ENCODE measurements around the gene PLLP. TPM values are rescaled to one million over a fixed set of nuclear protein-coding genes. Genes with fewer than 3 reads are reported as not detected.

The PLLP gene
- total RNA-seq, 1 experiment from 2014 or later = 2.8 TPM

- BruUV-seq (replicated peaks) = no TSS peak
- peak overlapping the region; percentile 73 for H3K4me2 ChIP-seq
- POLR2A ChIA-PET (ENCODE audit: unreplicated experiment) = interaction anchor here (0.6 kb wide), 1 partner anchor 234 kb away, joined by 3 read pairs; no protein-coding TSS in a partner anchor
- intact Hi-C loops (cut with micrococcal nuclease; ENCODE audit: unreplicated experiment) = loop anchor here (1.0 to 5.0 kb wide), 10 partner anchors 24 to 723 kb away; partner anchors contain the start of genes ARL2BP, PSME3IP1 and RSPRY1
- no peaks in the 10 kb centered on the region for H3K9me3 ChIP-seq (ENCODE audit: insufficient read depth, low read depth)
- CTCF ChIA-PET = interaction anchor here (0.8 to 1.6 kb wide), 4 partner anchors 114 to 219 kb away, joined by 4 to 7 read pairs (median 5); partner anchors contain the start of genes PSME3IP1 and RSPRY1
- peaks cover 31% of the 10 kb centered on the region for H3K4me1 ChIP-seq (replicated peaks; ENCODE audit: insufficient read depth)
- H3K4me3 ChIP-seq = peak overlapping the region; percentile 64; the same call in 1 of the 2 replicates
- H3F3A ChIP-seq (ENCODE audit: insufficient read depth, low read depth) = peaks cover 48% of the 10 kb centered on the region
- H3K79me2 ChIP-seq (ENCODE audit: low read depth) = no peaks in the 10 kb centered on the region
- peak; percentile 96 to 98 for DNase-seq
- no peaks in the 10 kb centered on the region for H4K20me1 ChIP-seq (ENCODE audit: insufficient read depth)
- no peak overlapping the region for H2AFZ ChIP-seq
- peak overlapping the region; percentile 67 for H3K27ac ChIP-seq
- TF ChIP-seq CTCF (conservative IDR thresholded peaks at IDR 0.05) (peak; percentile 92), EZH2 (IDR thresholded peaks at IDR 0.05; ENCODE audit: low read depth) (no peak)
- no peaks in the 10 kb centered on the region for H3K9me2 ChIP-seq (ENCODE audit: insufficient read depth)
- H3K36me3 ChIP-seq (ENCODE audit: low read depth) = no peaks in the 10 kb centered on the region
- no peaks in the 10 kb centered on the region for H3K27me3 ChIP-seq (ENCODE audit: insufficient read depth, low read depth)
These were observed 16.1 kb upstream of the PLLP start for GRCh38 chr16:57300387-57301125.

GRCh38 chr16:57299719-57300386 is 15.4 kb upstream of the PLLP start:
- H3K36me3 ChIP-seq (ENCODE audit: low read depth) = no peaks in the 10 kb centered on the region
- peak overlapping the region; percentile 73 for H3K4me2 ChIP-seq
- no TSS peak for BruUV-seq (replicated peaks)
- H3K79me2 ChIP-seq (ENCODE audit: low read depth) = no peaks in the 10 kb centered on the region
- TF ChIP-seq EZH2 (IDR thresholded peaks at IDR 0.05; ENCODE audit: low read depth) = no peak
- TF ChIP-seq CTCF (conservative IDR thresholded peaks at IDR 0.05) = 0 out of 2 replicates have a peak, but pooled peaks have one; percentile 24
- H3K9me3 ChIP-seq (ENCODE audit: insufficient read depth, low read depth) = no peaks in the 10 kb centered on the region
- no peaks in the 10 kb centered on the region for H4K20me1 ChIP-seq (ENCODE audit: insufficient read depth)
- H2AFZ ChIP-seq = peak overlapping the region; percentile 64
- peak overlapping the region; percentile 67 for H3K27ac ChIP-seq
- ChIA-PET CTCF (interaction anchor here (0.8 to 1.6 kb wide), 5 partner anchors 33 to 220 kb away, joined by 3 to 7 read pairs (median 5); partner anchors contain the start of genes PSME3IP1 and RSPRY1), POLR2A (ENCODE audit: unreplicated experiment) (interaction anchor here (0.7 kb wide), 1 partner anchor 20 kb away, joined by 8 read pairs; no protein-coding TSS in a partner anchor)
- peaks cover 24% of the 10 kb centered on the region for H3K4me1 ChIP-seq (replicated peaks; ENCODE audit: insufficient read depth)
- H3K27me3 ChIP-seq (ENCODE audit: insufficient read depth, low read depth) = no peaks in the 10 kb centered on the region
- DNase-seq = peak; percentile 82 to 85
- no peaks in the 10 kb centered on the region for H3K9me2 ChIP-seq (ENCODE audit: insufficient read depth)
- peaks cover 44% of the 10 kb centered on the region for H3F3A ChIP-seq (ENCODE audit: insufficient read depth, low read depth)
- H3K4me3 ChIP-seq = peak overlapping the region; percentile 64
- intact Hi-C loops (cut with micrococcal nuclease; ENCODE audit: unreplicated experiment) = loop anchor here (1.0 to 10.0 kb wide), 11 partner anchors 23 to 723 kb away; partner anchors contain the start of genes ARL2BP, NLRC5, PSME3IP1 and RSPRY1

- DNase-seq = no peak
- CTCF ChIA-PET = interaction anchor here (0.9 kb wide), 1 partner anchor 33 kb away, joined by 3 read pairs; no protein-coding TSS in a partner anchor
These were observed 14.7 kb upstream of the PLLP start for GRCh38 chr16:57299009-57299718.

More at GRCh38 chr16:57299009-57299718, 14.7 kb upstream of the PLLP start:
- TF ChIP-seq EZH2 (IDR thresholded peaks at IDR 0.05; ENCODE audit: low read depth) (no peak), CTCF (conservative IDR thresholded peaks at IDR 0.05) (no peak)
- Histone ChIP-seq H3K4me1 (replicated peaks; ENCODE audit: insufficient read depth) (peaks cover 18% of the 10 kb centered on the region), H3K9me3 (ENCODE audit: insufficient read depth, low read depth) (no peaks in the 10 kb centered on the region), H3K9me2 (ENCODE audit: insufficient read depth) (no peaks in the 10 kb centered on the region), H3K4me3 (peak overlapping the region; percentile 64), H2AFZ (peak overlapping the region; percentile 64), H3K36me3 (ENCODE audit: low read depth) (no peaks in the 10 kb centered on the region), H3K4me2 (peak overlapping the region; percentile 73), H3K27me3 (ENCODE audit: insufficient read depth, low read depth) (no peaks in the 10 kb centered on the region), H4K20me1 (ENCODE audit: insufficient read depth) (no peaks in the 10 kb centered on the region), H3K27ac (peak overlapping the region; percentile 67), H3F3A (ENCODE audit: insufficient read depth, low read depth) (peaks cover 39% of the 10 kb centered on the region), H3K79me2 (ENCODE audit: low read depth) (no peaks in the 10 kb centered on the region)
- no TSS peak for BruUV-seq (replicated peaks)
- intact Hi-C loops (cut with micrococcal nuclease; ENCODE audit: unreplicated experiment) = loop anchor here (10.0 kb wide), 1 partner anchor 314 kb away; the partner anchor contains the start of gene NLRC5
- POLR2A ChIA-PET (ENCODE audit: unreplicated experiment) = interaction anchor here (0.7 kb wide), 1 partner anchor 19 kb away, joined by 8 read pairs; no protein-coding TSS in a partner anchor
